Dedifferentiated amniotic fluid mesenchymal stem cell (primary cell): Measurements from ENCODE around the gene OGT.
"Not testable (repeated sequence)": the region's sequence is repeated elsewhere in the genome, so short reads cannot be mapped to it uniquely, and the experiment has no call there.

ENCODE experiments used
- DNase-seq: peaks from one replicate; pipeline ENCODE4 v3.0.0-alpha.2; 2016; ENCODE audit errors: extremely low spot score

OGT gene

DNA sequence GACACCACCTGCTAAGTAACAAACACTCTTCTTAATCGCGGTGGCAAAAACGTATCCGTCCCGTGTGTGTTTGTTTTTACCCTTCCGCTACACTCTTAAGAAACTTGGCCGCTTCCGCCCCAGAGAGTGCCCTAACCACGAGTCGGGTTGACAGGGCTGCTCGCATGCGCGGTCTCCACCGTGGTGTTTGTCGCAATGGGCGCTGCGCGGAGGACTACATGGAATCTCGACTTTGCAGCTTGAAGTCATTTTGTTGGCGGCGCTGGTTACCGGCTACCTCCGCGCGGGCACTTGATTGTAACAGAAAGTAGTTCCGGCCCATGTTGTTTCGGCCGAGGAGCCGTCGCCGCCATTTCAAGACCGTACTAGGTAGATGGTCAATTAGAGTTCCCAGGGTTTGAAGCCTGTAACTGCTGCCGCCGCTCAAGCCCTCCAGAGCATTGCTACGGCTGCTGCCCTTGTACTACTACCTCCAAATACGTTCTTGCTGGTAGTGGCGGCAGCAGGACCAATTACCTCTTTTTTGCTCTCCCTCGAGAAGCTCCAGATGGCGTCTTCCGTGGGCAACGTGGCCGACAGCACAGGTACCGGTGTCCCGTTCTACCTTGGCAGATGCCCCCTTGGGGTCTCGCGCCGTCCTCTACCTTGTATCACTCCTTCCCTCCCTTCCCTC is at the start of gene OGT:
OGT (plus strand) TSS at position 352 of the 673 bp plus-strand sequence; CDS start at position 548, 196 bp downstream.
- DNase-seq, result peak; percentile 97

DNA sequence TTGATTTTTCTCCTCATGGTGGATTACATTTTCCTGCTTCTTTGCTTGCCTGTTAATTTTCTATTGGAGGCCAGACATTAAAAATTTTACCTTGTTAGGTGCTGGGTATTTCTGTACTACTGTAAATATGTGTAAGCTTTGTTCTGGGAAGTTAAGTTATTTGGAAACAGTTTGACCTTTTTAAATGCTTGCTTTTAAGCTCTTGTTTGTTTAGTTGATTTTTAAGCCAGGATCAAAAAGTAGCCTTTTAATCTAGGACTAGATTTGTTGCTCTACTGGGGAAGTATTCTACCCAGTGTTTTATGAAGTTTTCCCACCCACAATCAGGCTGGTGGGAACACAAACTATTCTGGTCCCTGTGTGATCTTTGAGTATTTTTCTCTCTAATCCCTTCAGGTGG is 45.1 kb upstream of the OGT start:
- no peak for DNase-seq

DNA sequence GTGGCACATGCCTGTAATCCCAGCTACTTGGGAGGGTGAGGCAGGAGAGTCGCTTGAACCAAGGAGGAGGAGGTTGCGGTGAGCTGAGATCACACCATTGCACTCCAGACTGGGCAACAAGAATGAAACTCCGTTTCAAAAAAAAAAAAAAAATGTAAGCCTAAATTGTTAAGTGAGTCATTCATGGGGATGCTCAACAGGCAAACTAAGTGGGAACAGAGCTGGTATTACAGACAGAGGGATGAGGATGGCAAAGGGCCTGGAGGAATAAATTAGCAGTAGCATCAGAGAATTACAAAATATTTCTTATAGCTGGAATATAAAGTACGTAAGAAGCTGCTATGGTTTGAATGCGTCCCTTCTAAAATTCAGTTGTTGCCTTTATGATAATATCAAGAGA is 43.4 kb upstream of the OGT start:
- no peak for DNase-seq

DNA sequence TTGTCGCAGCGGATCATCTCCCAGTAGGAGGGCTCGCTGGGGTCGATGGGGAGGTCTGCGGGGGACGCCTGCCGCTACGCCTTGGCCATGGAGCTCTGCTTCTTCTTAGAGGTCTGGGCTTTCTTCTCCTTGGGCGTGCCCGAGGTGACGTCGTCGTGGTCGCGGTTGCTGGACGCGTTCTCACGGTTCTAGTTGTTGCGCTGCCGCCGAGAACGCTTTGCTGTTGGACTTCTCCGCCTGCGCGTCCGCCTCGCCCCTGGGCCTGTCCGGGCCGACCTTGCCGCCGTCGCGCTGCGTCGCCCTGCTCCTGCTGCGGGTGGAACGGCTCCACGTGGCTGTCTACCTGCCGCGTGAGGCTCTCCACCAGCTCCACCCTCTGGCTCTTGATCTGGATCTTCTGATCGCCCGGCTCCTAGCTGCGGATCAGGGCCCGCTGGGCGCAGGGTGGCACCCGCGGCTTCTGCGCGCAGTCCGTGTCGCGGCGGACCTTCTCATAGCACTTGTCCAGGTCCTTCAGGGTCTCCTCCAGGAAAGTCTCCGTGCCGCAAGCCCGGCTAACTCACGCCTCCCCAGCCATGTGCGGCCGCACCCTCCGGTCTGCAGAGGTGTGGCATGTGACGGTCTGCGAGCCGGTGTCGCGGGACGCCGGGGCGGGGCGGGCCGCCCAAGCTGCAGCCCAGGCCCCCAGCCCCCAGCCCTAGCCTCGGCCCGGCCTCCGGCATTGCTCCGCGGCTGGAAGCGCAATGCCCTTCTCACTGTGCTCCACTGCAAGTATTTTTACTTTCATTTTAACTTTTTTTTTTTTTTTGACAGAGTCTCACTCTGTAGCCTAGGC is 40.5 kb upstream of the OGT start:
- no peak for DNase-seq

DNA sequence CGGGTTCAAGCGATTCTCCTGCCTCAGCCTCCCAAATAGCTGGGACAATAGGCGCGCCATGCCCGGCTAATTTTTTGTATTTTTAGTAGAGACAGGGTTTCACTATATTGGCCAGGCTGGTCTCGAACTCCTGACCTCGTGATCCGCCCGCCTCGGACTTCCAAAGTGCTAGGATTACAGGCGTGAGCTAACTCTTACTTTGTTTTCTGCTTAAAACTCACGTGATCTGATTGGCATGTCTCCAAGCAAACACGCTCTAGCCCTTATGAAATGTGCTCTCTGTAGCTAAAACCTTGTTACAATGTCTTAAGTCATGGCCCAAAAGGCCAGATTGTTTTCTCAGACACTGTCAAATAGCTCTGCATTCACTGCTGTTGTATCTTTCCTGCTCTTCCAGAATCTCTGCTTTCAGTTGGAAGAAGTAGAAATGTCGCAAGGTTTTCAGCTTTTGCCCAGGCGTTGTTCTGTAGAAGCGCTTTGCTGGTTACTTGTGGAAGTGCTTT is 39.7 kb upstream of the OGT start:
- no peak for DNase-seq

DNA sequence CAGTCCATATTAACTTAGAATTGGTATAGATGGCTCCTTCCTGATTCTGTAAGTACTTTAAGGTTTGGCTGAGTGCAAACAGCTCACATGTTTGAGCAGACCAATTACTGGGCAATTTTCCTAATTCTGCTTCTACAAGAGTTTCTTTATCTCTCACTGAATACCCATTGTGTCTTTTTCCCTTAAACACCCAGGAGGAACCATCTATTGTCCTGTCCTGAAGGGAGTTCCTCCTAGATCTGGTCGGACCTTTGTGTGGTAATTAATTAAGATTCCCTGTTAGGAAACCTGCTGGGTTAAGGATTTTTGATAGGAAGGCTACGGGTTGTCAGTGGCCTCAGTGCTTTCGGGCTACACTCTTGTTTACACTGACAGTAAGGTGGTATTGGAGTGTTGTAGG is 36.9 kb upstream of the OGT start:
- not testable (repeated sequence) for DNase-seq

DNA sequence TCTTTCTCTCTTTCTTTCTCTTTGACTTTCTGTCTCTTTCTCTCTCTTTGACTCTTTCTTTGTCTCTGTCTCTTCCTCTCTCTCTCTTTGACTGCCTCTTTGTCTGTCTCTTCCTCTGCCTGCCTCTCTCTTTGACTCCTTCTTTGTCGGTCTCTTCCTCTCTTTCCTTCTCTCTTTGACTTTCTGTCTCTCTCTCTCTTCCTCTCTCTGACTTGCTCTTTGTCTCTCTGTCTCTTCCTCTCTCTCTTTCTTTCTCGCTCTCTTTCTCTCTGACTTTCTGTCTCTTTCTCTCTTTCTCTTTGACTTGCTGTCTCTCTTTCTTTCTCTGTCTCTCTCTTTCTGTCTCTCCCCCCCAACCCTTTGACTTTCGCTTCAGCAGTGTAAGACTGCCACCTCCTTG is 36.4 kb upstream of the OGT start:
- DNase-seq, result no peak

DNA sequence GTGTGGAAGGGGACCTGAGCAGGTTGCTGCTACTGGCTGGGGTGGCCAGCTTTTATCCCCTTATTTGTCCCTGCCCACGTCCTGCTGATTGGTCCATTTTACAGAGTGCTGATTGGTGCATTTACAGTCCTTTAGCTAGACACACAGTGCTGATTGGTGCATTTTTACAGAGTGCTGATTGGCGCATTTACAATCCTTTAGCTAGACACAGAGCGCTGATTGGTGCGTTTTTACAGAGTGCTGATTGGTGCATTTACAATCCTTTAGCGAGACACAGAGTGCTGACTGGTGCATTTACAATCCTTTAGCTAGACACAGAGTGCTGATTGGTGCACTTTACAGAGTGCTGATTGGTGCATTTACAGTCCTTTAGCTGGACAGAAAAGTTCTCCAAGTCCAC is 30.8 kb upstream of the OGT start:
- DNase-seq, result not testable (repeated sequence)

DNA sequence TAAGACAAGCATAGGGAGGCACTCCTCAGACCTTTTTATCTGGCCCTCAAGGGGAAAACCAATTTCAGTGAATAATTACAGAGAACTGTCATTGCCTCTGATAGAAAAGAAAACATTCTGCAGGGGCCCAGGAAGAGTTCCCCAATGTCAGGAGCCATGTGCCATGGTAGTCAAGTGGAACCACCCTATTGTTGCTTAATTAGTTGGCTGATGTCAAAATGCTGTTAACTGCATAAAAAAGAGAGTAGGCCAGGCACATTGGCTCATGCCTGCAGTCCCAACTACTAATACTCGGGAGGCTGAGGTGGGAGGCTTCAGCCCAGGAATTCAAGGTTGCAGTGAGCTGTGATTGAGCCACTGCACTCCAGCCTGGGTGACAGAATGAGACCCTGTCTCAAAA is 28.6 kb upstream of the OGT start:
- no peak for DNase-seq

DNA sequence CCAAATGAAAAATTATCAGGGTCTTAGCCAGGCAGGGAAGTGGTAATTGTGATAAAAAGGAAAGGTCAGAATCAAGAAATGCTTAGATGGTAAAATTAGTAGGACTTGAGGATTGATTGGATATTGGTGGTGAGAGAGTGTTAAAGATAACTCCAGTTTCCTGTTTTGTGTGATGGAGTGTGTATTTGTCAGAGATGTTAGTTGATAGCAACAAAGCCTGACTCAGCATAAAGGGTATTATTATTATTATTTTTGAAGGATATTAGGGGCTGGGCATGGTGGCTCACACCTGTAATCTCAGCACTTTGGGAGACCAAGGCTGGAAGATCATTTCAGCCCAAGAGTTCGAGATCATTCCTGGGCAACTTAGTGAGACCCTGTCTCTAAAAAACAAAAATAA is 23.6 kb upstream of the OGT start:
- DNase-seq, result no peak

DNA sequence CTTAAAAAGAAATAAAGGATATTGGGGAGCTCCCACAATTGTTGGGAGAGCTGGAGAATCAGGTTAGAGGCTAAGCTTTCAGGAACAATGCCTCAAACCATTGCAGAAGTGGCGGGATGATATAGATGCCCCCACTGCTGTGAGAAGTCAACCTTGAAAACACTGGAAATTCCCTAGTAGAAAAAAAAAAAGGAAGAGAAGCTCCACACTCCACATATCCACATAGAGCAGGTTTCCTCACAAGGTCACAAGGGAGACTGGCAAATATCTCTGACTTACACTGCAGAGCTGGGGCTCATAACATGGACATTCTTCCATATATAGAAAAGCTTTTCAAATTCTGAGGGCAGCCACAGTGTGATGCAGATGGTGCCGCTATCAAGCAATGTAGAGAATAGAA is 22.7 kb upstream of the OGT start:
- DNase-seq, result no peak

DNA sequence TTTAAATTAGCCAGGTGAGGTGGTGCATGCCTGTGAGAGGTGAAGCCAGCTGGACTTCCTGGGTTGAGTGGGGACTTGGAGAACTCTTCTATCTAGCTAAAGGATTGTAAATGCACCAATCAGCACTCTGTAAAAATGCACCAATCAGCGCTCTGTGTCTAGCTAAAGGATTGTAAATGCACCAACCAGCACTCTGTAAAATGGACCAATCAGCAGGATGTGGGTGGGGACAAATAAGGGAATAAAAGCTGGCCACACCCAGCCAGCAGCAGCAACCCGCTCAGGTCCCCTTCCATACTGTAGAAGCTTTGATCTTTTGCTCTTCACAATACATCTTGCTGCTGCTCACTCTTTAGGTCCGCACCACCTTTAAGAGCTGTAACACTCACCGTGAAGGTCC is 19.2 kb upstream of the OGT start:
- DNase-seq, result not testable (repeated sequence)

DNA sequence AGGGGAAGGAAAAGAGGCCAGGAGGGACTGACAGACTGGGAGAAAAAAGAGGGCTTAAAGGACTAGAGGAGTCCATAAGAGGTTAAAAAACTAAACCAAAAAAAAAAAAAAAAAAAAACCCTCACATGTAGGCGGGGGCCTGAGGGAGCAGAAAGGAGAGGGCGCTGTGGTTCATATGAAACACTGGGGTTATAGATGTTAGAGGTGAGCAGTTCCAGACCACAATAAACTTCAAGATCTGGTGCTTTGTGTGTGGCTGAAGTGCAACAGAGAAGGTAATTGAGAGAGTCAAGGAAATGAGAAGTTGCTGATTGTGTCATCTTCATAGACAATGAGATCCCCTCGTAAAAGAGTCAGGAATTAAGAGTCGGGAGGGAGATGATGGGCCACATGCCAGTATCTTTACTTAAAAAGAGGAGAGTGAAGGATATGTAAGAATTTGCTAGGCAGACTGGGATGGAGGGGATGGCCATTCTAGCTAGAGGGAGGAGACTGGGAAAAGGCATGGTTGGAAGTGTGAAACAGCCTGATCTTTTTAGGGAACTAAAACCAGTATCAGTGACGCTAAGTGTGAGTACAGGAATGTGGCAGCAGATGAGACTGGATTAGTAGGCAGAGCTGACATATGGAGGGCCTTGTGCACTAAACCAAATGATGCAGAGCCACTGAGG is 18.4 kb upstream of the OGT start:
- DNase-seq, result no peak

DNA sequence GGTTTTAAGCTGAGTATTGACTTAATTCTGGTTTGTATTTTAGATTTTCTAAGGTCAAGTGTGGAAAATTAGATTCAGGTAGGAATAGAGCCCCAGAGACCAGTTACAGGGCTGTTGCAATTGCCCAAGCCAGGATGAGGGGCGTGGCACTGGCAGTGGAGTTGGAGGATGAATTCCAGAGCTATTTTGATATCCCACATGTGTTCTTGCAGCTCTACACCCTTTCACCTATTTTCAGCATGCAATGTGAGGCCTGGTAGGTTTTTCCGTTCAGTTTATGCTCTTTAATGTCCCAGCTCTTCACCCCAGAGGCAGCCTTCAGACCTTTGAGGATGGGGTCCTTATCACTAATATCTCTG is 17.9 kb upstream of the OGT start:
- DNase-seq, result peak; percentile 47

DNA sequence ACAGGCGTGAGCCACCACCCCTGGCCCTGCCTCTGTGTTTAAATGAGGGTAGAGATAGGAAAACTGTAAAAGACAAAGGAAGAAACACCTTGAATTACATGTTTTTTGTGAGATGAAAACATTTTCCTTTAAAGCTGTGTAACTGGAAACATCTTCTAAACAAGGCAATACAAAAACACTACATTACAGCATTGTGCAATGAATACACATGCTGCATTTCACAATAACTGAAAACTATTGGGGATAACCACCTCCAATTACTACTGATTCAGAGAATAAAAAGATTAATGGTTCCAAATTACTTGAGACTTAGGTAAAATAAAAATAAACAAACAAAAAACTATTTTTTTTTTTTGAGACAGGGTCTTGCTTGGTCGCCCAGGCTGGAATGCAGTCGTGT is 7.6 kb upstream of the OGT start:
- no peak for DNase-seq

DNA sequence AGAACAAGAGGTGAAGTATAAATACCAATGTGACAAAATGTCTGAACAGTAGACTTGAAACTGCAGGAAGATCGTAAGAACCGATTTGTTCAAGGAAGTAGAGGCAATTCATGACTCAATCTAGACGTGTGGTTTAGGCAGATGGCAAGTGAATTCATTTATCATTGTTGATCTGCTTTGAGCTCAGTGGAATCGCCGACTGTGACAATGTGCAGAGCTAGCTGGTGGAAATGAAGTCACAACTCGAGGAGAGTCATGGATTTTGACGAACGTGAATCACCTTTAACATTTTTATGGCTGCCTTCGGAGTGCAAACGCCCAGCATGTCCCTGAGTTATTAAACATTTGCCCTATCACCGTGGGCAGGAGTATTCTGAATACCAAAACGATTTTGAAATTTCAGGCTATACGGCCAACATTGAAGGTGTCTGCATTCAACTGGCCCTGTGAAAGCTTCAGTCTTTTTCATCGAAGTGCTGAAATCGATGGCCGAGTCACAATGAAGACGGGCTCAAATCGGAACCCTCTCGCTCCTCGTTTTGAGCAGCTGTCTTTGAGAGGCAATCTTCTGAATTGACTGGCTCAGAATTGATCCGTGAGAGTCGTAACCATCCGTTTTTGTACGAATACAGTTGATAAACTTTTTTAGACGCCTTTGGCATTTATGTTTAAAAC is 689 bp upstream of the OGT start:
- no peak for DNase-seq

DNA sequence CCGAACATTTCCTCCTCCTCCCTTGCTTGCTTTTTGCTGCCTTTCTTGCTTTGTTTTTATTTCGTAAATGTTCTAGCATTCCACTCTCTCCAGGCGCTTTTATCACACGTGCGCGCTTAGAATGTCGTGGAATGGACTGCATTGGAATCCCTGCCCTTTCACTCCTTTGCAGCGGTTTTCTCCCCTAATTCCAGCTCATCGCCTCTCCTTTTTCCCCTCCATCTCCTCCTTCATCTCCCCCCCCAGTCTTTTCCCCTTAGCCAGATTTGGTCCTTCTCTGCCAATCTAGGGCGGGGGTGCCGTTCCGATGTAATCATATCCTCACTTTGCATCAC is 579 bp downstream of the OGT start:
- DNase-seq, result no peak

DNA sequence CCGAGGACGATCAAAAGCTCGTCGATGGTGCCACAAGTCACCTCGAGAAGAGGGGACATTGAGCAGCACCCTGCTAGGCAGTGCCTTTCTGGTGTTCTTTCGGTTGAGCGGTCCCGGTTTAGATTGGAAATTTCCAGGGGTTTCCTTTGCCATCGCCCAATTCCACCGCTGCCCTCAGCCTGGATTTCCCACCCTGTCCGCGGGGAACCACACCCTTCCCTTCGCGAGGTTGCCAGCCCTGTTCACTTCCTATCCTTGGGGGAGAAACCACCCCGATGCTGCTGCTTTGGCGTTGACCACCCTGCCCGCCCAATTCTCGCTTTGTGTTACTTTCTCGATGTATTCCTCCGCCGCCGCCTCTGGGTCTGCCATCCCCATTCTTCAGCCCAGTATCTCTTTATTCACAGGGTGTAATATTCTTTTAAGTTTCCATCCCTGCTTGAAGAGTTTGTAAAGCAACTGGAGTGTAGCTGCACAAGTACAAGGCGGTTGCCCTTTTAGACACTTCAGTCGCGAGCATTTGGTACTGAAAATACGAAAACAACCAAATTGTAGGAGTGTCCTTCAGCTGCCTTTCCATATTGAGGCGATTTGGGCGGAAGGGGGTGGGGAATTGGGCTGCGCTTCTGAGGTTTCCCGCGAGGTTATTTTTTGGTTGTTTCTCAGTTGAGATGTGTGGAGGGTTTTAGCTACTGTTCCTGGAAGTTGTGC is 1.1 kb downstream of the OGT start:
- DNase-seq, result peak; percentile 37

DNA sequence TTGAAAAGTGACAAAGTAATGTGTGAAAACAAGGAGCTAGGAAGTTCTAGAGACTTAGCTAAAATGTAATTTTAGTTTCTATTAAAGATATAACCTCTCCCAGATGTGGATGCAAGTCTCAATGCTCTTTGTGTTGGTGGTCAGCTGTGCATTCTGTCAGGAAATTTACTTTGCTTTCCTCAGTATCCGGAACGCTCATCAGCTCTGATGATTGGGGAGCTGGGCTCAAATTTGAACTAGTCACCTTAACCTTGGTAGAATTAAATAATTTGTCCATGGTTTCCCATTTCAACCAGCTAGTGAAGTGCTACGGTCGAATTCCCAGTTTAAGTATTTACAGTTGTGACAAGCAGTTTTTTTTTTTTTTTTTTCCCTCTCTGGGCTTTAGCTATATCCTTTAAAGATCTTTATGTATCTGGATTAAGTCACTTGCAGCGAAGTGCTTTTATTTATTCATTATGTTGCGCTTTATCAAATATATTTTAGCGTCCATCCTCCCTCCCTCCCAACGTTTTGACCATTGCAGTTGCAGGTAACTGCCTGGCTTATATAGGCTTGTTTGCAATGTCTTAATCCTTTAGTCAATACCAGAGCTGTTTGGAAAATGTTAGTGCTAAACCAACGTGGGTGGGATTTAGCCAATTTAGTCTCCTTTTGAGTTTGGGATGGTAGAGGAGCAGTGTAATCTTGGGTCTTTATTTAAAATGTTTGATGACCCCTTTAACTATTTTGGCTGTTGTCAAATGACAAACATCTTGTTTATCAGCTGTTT is 2.1 kb downstream of the OGT start:
- DNase-seq, result no peak

DNA sequence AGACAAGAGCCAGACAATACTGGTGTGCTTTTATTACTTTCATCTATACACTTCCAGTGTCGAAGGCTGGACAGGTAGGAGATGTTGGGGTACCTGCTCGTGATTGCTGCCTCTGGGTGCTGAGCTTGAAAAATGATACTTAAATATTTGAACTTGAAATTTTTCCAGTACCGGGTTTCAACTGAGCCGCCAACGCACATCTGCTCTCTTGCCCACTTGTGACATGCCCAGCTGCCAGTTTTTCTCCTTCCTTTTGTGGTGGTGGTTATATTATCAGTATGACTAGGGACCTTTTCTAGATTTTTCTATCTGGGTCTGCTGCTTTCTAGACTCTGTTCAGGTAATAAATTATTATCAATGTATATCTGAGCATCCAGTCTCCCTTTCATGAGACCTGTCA is 3.4 kb downstream of the OGT start:
- no peak for DNase-seq

DNA sequence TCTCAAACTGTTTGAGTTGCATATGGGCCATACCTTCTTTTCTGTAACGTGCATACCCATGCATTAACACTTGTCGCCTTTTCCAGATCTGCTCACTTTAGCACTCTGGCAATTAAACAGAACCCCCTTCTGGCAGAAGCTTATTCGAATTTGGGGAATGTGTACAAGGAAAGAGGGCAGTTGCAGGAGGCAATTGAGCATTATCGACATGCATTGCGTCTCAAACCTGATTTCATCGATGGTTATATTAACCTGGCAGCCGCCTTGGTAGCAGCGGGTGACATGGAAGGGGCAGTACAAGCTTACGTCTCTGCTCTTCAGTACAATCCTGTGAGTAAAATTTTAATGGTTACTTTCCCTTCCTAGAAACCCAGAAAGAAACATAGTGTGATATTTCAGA is 4.8 kb downstream of the OGT start:
- DNase-seq, result no peak
